HFF-Myc (cell line): ENCODE results near the gene YPEL3.
A peak's percentile ranks its signal among the peaks of the same experiment; 100 is the strongest.

Source experiments
- DNase-seq: peaks from one replicate; pipeline ENCODE4 v3.0.0-alpha.2; 2011; ENCODE audit warnings: low read depth; ENCODE audit errors: extremely low read depth
- H3K4me3 ChIP-seq: replicated peaks from 2 replicates; pipeline ENCODE4 v1.5.1; 2011; ENCODE audit warnings: low read depth, mild to moderate bottlenecking, control low read depth, low read length
- CTCF ChIP-seq: IDR thresholded peaks from 2 replicates; pipeline ENCODE4 v1.5.1; 2012; ENCODE audit warnings: mild to moderate bottlenecking, low read depth, low read length, control low read depth; ENCODE audit errors: missing control alignments

Gene YPEL3

GRCh38 chr16:30084816-30085159, 11.2 kb downstream of the YPEL3 start:
- TF ChIP-seq CTCF = no peak
- no peak overlapping the region for H3K4me3 ChIP-seq
- no peak for DNase-seq

- no peak for DNase-seq
- H3K4me3 ChIP-seq = no peak overlapping the region
- no peak for TF ChIP-seq CTCF
Observed at GRCh38 chr16:30084096-30084815, 11.8 kb downstream of the YPEL3 start.

GRCh38 chr16:30083216-30084055, 12.6 kb downstream of the YPEL3 start:
- H3K4me3 ChIP-seq = no peak overlapping the region
- TF ChIP-seq CTCF = no peak
- no peak for DNase-seq

- no peak overlapping the region for H3K4me3 ChIP-seq
- TF ChIP-seq CTCF = peak; percentile 12
- no peak for DNase-seq
Observed at GRCh38 chr16:30082545-30083090, 13.4 kb downstream of the YPEL3 start.

- no peak for DNase-seq
- no peak for TF ChIP-seq CTCF
- no peak overlapping the region for H3K4me3 ChIP-seq
Observed at GRCh38 chr16:30079480-30079879, 16.5 kb downstream of the YPEL3 start.

- DNase-seq = no peak
- no peak overlapping the region for H3K4me3 ChIP-seq
- TF ChIP-seq CTCF = no peak
Observed at GRCh38 chr16:30078744-30079143, 17.3 kb downstream of the YPEL3 start.
